GM18907 (cell line): Measurements from ENCODE around the gene IGF1R.
"Not testable (repeated sequence)": the region's sequence is repeated elsewhere in the genome, so short reads cannot be mapped to it uniquely, and the experiment has no call there.

Experiments used
- ATAC-seq: cut with Tn5 transposase; IDR thresholded peaks from one replicate; pipeline ENCODE4 v1.9.1; 2021; ENCODE audit warnings: mild to moderate bottlenecking, moderate library complexity; ENCODE audit not compliant: unreplicated experiment

Gene IGF1R

DNA sequence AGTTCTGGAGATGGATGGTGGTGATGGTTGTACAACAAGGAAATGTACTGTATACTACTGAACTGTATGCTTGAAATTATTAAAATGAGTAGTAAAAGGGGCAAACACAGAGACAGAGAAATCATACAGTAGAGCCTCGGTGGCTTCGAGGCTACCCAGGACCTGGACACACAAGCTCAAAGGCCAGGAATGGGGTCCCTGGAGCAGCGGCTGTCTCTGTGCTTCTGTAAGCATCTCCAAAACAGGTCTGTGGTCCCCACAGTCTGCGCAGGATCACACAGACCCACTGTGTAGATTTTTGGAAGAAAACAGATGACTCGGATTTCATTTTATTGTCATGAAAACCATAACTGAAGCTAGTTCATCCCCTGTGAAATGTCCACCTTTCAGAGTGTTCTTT lies 319.6 kb downstream of the IGF1R start:
- no peak for ATAC-seq

DNA sequence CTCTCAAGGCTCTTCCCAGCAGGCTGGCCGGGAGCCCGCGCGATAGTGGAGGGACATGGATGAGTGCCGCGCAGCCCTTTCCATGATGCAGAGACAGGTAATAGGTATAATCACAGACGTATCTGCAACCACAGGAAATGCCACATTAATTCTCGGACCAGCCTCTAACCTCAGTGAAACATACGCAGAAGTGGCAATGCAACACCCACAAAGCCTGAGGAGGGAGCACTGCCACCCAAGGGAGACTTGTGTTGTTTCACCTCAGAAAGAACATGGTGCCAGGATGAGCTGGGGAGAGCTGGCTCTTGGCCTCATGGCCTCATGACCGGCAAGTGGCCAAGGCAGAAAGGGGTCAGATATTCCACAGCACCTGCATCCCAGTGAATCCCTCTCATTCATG lies 320.2 kb downstream of the IGF1R start:
- ATAC-seq = no peak

DNA sequence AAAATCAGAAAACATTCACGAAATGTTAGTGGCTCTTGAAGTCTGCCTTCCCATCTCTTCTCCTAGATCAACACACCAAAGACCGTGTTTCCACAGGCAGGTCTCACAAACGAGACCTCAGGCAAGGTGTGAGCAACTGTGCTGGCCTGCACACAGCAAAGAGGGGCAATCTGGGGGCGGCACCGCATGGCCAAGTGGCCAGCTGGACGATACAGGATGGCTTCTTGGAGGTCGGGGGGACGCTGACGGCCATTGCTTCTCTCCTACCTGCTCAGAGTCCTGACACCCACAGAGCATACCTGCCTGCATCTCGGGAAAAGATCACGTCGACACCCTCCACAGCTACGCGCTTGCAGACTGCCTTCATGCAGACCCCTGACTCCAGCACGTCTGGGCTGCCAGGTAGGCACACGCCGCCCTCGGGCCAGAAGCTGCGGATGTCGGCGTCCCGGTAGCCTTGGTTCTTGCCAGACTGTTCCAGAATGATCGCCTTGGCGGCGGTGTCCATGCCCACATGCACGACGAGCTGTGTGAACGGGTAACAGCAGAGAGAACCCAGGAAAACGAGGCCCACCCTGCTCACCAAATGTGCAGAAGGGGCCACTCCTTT lies 320.9 kb downstream of the IGF1R start:
- no peak for ATAC-seq

DNA sequence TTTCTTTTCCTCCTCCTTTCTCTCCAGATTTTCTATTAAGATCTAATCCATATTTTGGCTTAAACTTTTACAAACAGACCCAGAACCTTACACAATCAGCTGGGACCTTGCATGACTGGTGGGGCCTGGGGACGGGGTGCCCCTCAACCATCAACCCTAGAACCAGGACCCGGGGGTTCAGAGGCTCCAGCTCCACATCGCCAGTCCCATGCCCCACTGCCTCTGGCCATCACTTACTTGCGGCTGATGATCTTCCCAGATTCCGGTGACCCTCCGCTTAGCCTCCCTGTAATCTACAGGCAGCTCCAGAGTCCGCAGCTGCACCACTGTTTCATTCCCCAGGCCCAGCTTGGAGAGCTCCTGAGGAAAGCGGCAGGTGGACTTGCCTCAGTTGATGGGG lies 322.5 kb downstream of the IGF1R start:
- ATAC-seq = no peak

DNA sequence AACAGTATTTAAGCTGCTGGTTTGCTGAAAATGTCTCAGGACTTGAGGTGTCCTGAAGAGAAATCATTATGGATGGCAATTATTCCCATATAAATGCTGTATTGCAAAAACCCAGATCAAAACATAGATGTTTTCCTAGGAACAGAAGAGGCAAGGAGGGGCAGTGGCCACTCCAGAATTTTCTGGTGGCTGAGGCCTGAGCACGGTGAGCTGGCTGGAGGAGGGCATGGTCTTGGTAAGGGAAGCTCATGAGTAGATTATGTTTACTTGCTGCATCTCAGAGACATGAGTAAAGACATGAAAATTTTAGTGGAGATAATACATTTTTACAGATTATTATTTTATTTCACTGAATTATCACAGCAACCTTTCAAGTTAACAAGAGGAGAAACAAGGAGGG lies 328.2 kb downstream of the IGF1R start:
- no peak for ATAC-seq

DNA sequence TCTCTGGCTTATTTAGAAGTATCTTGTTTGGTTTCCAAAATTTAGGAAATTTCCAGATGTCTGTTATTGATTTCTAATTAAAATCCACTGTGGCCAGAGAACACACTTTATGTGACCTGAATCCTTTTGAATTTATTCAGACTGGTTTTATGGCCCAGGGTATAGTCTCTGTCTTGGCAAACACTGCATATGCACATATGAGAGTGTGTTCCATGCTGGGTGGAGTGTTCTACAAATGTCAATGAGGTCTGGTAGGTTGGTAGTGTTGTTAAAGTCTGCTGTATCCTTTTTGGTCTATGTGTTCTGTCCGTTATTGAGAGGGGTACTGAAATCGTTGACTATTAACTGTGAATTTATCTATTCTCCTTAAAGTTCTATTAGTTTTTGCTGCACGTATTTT lies 329.1 kb downstream of the IGF1R start:
- no peak for ATAC-seq

DNA sequence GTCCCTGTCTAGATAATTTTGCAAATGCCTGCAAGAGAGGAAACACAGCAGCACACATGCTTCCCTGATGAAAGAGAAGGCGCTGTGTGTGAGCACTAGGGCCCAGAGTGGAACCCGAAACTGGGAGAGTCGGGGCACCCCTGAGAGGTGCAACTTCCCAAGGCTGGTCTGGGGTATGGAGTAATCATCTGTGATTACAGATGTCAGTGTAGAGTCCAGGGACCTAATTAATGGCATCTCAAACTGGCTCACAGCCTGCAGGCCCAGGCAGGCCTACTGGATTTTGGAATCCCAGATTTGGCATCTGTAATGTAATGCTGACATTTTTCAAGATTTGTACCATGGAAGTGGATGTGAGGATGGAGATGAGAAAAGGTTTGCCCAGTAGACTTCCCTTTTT lies 329.8 kb downstream of the IGF1R start:
- no peak for ATAC-seq

DNA sequence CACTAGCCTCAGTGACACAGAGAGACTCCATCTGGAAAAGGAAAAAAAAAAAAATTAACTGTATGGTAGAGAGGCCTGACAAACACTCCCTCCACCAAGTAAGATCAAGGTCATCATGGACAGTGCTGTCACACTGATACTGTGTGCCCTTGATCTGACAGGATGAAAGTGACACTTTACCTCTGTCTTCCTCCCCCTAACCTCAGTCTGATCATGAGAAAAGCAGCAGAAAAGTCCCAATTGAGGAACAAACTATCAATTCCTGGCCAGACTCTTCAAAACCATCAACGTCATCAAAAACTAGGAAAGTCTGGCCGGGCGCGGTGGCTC lies 332.5 kb downstream of the IGF1R start:
- no peak for ATAC-seq

DNA sequence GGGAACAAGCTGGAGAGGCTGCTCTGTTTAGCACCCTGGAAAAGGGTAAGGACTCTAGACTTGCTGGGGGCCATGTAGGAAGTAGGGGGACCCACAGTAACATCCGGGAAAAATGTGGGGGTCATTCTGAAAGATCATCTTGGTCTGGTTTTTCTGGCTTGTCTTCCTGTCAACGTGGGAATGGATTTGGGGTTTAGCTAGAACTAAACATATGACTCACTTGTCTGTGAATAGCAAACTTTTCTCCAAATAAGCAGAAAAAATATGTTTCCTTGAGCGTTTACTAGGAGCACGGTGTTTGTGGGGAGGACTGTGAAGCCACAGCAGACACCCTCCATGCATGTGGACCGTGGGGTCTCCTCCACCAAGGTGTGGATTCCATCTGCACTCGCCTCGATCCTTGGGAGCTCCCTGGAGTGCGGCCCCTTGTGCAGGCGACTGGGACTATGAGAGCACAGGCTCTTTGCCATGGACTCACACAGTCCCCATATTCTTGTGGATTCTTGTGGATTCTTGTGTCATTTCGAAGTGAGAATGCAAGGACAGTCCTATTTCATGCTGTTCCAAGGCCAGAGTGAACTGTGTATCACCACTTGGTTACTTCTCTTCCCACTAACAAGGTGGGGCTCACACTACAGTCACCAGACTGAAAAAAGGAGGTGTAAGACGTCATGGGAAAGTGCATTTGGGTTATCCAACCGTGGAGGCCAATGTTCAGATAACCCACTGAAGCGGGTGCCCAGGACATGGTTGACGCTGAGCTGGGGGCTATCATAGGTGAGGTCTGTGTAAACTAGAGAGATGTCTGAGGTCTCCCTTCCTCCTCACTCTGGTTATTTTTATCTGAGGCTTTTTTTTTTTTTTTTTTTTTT lies 333.7 kb downstream of the IGF1R start:
- ATAC-seq = peak; percentile 44

DNA sequence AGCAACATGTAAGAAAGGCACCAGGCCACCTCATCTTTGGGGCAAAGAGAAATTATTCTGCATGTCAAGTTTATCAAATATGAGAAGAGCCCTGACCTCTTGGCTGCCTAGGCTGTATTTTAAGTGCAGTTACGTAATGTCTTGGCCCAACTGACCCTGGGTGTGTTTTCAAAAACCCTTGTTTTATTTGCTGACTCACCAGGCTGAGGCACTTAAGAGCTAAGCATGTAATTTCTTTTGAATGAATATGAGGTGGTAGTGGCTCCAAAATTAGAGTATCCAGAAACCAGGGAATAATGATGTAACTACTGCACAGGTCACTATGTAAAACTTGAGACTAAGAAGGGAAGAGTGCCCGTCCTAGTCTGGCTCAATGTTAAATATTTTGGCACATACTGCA lies 335.0 kb downstream of the IGF1R start:
- ATAC-seq = no peak

DNA sequence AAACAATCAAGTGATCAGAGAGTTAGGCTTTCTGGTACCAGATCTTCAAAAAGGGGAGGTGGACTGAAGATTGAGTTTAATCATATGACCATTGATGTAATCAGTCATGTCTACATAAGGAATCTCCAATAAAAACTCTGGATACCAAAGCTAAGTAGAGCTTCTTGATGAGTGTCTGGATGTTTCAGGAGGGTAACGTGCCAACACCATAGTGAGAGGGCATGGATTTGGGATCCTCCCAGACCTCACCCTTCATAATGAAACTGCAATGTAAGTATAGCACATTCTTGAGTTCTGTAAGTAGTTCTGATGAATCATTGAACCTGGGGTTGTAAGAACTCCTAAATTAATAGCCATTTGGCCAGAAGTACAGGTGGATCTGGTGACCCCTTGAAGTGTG lies 337.9 kb downstream of the IGF1R start:
- no peak for ATAC-seq

DNA sequence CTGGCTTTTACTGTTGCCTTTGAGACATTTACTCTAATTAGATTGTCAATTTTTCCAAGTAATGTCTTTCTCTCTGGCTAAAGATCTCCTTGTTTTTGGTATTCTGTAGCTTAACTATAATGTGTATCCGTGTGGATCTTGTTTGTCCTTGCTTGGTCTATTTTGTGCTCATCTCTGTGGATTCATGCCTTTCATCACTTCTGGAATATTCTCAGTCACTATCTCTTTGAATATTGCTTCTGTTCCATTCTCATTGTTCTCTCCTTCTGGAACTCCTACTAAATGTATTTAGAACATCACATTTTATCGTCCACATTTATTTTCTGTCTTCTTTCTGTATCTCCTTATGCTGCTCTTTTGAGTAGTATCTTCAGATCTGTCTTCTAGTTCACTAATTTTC lies 346.6 kb downstream of the IGF1R start:
- ATAC-seq = no peak

DNA sequence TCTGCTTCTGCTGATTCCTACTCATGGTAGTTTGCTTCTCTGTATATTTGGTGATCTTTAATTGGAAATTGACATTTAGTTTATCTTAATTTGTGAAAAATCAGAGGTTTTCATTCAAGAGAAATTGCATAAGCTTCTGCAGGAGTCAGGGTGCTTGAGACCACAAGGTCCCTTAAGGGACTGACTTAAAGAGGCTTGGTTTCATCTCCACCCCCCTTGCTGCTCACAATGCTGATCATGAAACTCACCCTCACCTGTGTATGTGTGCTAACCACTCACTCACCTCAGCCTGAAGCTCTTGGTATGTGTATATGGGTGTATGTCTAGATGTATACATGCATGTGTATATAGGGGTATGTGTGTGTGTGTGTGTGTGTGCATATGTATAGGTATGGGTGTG lies 347.8 kb downstream of the IGF1R start:
- ATAC-seq = peak; percentile 43

DNA sequence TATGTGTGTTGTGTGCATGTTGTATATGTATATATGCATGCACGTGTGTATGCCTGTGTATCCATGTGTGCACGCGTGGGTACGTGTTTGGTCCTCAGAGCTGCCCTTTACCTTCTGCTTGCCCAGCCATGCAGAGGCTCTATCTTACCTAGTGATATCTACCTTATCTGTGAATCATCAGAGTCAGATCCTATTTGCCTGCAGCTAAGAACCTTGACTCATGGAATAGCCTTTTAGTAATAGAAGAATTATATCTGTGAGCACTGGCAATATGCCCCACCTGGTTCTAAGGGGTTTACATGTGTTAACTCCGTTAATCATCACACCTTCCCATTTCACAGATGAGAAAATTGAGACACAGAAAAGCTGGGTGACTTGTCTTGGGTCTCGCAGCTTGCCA lies 348.3 kb downstream of the IGF1R start:
- no peak for ATAC-seq

DNA sequence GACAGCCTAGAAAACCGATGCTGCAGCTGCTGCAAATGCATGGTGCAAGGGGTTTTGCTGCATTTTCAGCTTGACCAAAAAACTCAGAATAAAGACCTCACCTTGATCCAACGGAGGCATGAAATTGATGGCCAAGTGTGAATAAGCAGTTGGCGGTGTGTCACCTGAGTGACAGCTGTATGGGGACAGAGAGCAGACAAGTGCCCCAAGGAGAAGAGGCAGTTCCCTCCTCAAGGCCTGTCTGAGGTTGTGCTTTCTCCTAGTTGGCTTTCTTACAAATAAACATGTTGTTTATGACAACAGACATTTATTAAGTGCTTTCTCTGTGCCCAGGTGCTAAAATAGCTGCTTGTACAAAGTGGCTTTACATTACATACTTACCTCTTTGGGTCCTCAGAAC lies 349.0 kb downstream of the IGF1R start:
- no peak for ATAC-seq

DNA sequence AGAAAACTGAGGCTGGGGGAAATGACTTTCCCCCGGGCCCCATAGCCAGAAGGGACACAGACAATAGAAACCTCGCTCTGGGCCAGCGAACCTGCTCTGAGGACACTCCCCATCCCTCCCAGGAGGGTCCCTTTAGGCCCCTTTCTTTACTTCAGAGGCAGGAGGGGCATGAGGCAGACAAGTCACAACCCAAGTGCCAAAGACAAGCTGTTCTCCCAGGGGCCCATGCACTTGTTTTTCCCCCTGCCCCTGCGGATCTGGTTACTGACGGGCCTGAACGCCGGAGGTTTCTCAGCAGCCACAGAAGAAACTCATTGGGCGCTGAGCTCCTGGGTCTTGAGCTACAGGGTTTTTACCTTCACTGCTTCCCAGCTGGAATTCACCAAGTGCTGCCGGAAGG lies 349.4 kb downstream of the IGF1R start:
- no peak for ATAC-seq

DNA sequence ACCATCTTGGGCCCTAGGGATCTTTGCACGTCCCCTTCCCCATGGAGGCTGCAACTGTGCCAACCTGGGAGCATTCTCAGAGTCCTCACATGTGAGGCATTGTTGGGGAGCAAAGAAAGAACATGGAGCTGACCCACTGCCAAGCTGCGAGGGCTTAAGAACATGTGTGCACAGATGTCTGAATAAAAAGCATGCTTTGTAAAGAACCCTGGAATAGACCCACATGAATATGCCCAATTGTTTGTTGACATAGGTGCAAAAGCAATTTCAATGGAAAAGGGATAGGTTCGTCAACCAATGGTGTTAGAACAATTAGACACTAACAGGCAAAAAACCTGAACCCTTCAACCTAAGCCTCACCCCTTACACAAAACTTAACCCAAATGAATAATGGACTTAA lies 349.9 kb downstream of the IGF1R start:
- no peak for ATAC-seq

DNA sequence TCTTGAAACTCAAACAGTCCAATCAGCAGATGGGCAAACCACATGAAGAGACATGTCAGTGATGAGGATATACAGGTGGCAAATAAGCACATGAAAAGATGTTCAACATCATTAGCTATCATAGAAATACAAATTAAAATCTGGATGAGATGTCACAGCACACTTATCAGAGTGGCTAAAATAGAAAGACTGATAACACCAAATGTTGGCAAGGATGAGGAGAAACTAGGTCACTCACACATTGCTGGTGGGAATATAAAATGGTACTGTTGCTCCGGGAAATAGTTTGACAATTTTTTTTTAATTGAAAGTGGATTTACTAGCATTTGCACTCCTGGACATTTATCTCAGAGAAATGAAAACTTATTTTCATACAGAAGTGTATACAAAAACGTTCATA lies 350.9 kb downstream of the IGF1R start:
- ATAC-seq = no peak

DNA sequence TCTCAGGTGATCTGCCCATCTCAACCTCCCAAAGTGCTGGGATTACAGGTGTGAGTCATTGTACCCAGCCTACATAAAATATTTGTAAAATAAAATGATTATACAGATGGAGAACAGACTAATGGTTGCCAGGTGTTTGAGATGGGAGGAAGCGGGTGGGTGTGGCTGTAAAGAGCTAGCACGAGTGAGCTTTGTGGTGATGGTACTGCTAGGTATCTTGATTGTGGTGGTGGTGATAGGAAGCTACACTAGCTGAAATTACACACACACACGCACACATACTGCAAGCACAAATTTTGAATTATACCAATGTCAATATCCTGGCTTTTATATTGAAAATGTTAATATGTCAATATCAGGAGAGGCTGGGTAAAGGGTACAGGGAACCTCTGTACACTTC lies 353.9 kb downstream of the IGF1R start:
- no peak for ATAC-seq

DNA sequence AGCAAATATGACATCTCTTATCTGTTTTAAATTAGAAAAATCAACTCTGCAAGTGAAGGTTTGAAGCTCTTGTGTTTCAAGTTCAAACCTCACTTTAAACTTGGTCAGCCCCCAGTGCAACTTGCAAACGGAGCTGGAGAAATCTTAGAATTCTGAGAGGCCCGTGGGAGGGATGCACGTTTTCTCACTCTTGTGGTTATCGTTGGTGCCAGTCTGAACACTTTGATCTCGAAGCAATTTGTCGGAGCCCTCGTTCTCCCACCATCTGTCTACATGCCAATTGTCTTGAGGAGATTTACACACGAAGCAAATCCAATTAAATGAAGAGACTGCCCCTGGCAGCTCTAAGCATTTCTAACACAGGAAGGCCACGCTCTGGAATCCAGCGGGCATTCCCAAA lies 355.0 kb downstream of the IGF1R start:
- not testable (repeated sequence) for ATAC-seq

DNA sequence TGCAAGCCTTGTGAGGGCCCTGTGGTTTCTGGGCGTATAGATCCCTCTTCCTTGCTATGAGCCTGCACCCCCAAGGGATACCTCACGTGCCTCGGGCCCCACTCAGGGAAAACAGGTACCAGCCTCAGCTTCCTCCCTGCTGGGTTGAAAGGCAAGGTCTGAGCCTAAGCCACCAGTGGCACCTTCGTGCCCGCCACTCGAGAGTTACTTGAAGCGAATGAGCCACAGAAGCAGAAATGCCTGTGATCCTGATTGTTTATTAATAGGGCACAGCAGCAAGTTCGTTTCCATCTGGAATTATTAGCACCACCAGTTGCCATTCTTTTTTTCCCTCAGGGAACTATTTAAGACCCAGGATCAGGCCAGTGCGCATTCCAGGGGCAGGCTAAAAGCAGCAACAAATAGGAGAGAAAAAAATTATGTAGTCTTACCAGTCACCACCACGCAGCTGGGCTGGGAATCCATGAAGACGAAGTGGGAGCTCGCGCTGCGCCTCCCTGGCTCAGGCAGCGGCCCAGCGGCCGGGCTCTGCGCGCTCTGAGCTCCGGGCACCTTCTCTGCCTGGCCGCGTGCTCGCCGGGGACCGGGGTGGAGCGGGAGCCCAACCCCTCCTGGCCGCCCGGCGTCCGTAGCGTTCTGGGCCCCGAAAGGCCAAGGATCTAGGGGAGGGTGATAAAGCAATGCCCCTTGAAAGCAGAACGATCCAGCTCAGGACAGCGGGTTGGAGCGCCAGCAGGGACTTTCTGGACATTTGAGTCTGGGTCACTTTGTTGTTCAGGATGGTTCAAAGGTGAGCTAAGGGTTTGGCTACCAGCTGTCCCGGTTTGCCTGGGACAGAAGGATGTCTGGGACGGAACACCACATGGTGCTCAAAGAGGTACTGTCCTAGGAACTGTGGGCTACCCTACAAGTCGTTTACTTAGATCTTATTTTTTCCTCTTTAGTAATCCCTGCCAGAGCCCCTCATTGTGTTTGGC lies 356.9 kb downstream of the IGF1R start:
- ATAC-seq = not testable (repeated sequence)

DNA sequence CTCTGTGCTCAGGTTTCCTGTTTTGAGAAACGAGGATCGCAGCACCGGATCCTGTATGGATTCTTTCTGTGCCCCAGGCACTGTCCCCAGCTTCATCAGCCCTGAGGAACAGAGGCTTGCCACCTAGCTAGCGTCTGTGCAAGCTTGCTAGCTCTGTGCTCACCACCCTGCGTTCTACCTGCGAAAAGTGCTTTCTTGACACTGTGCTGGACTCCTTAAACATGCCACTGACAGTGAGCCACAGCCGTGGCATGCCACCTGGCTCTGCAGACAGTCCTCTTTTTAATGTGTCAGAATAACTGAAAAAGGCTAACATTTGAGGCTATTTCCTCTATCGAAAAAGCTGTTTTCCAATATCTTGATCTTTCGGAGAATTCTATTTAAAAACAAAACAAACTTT lies 357.8 kb downstream of the IGF1R start:
- ATAC-seq = no peak
